Ovary (tissue), 3 donors: ENCODE results near the gene NME7.

Source experiments
- CTCF ChIP-seq, 3 donors: fragments of 450-650 bp in 2 of 3; fragments of 200-600 bp in 1 of 3; IDR thresholded peaks; one replicate each; pipeline versions ENCODE4 v1.5.1 to v1.8.0; 2016 to 2022; ENCODE audit warnings: antibody characterized with exemption in 3 of 3, mild to moderate bottlenecking in 1 of 3
- EP300 ChIP-seq: sonication (generic); formaldehyde crosslinking; IDR thresholded peaks from one replicate; pipeline ENCODE4 v1.6.1; 2017; ENCODE audit warnings: antibody characterized with exemption
- POLR2A ChIP-seq: fragments of 450-650 bp; IDR thresholded peaks from one replicate; pipeline ENCODE4 v1.6.1; 2017; ENCODE audit warnings: antibody characterized with exemption, mild to moderate bottlenecking, moderate library complexity
- donor health status: DM: no; HTN: no; CAD: no.

GRCh38 chr1:169094897-169095569, 272.6 kb downstream of the NME7 start:
- TF ChIP-seq CTCF (IDR thresholded peaks at IDR 0.05) (no peak), POLR2A (no peak), EP300 (no peak)
